ENCODE results near the gene KDM3B. TPM values are rescaled to one million over a fixed set of nuclear protein-coding genes. Genes with fewer than 3 reads are reported as not detected.
"Not testable (repeated sequence)": the region's sequence is repeated elsewhere in the genome, so short reads cannot be mapped to it uniquely, and the experiment has no call there.

The KDM3B gene
- polyA plus RNA-seq, 1 of the 3 experiments (the other 2 are of a cell fraction), result 22.4 TPM

DNA sequence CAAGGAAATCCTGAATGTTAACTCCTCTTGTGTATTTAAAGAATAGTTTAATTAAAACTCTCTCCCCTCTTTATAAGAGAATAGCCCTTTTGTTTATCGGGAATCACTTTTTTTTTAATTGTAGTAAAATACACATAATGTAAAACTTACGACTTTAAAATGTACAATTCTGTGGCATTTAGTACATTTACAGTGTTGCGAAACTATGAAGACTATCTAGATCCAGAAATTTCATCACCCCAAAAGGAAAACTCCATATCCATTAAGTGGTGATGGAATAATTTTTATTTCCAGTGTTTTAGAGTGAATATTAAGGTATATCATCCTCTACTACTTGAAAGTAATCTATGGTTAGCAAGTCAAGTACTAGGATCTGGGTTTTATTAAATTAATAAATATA is 36.8 kb downstream of the KDM3B start:
- Histone ChIP-seq H3K27ac (ENCODE audit: low read depth in 2 of 2, low read length in 1 of 2) (no peak overlapping the region), H3K9me2 (no peaks in the 10 kb centered on the region), H2AFZ (ENCODE audit: low read depth) (no peak overlapping the region), H3K9me3 (no peaks in the 10 kb centered on the region), H3K4me3 (ENCODE audit: low read depth in 2 of 2, low read length in 1 of 2) (no peak overlapping the region), H3K27me3 (ENCODE audit: insufficient read depth) (no peaks in the 10 kb centered on the region), H3K4me2 (no peak overlapping the region), H3K36me3 (replicated peaks in 1 of 2; ENCODE audit: control insufficient read depth in 1 of 2, insufficient read depth in 2 of 2, low read length in 1 of 2) (peaks cover 54 to 64% of the 10 kb centered on the region in 2 experiments), H3F3A (replicated peaks; ENCODE audit: insufficient read depth) (no peaks in the 10 kb centered on the region), H3K79me2 (ENCODE audit: insufficient read depth) (no peaks in the 10 kb centered on the region), H3K9ac (no peak overlapping the region), H4K20me1 (ENCODE audit: insufficient read depth) (no peaks in the 10 kb centered on the region), H3K4me1 (ENCODE audit: control insufficient read depth in 1 of 2, insufficient read depth in 2 of 2, low read depth in 1 of 2, low read length in 1 of 2) (peaks cover 0 to 5% of the 10 kb centered on the region in 2 experiments; a peak in 1 of 4 replicates)
- POLR2A ChIA-PET, result no interaction called here
- 96% methylated on average over 3 of the region's 3 CpGs for WGBS (ENCODE audit: low lambda C conversion rate)
- CTCF ChIA-PET, result interaction anchor here (4.0 kb wide), 1 partner anchor 36 kb away, joined by 16 read pairs; the partner anchor contains the start of gene KDM3B
- no peak for DNase-seq
- TF ChIP-seq FOXJ3 (CRISPR knock-in tag; IDR thresholded peaks at IDR 0.05), result no peak

- H3K36me3 ChIP-seq (replicated peaks in 1 of 2; ENCODE audit: control insufficient read depth in 1 of 2, insufficient read depth in 2 of 2, low read length in 1 of 2), result peaks cover 59 to 70% of the 10 kb centered on the region in 2 experiments
- POLR2A ChIA-PET; H3K9ac ChIP-seq; H3K4me1 ChIP-seq (ENCODE audit: control insufficient read depth in 1 of 2, insufficient read depth in 2 of 2, low read depth in 1 of 2, low read length in 1 of 2); DNase-seq; H3K9me2 ChIP-seq; H3K27me3 ChIP-seq (ENCODE audit: insufficient read depth); H3K4me3 ChIP-seq (ENCODE audit: low read depth in 2 of 2, low read length in 1 of 2); H2AFZ ChIP-seq (ENCODE audit: low read depth); H3K79me2 ChIP-seq (ENCODE audit: insufficient read depth); H3F3A ChIP-seq (replicated peaks; ENCODE audit: insufficient read depth); H3K4me2 ChIP-seq; H3K27ac ChIP-seq (ENCODE audit: low read depth in 2 of 2, low read length in 1 of 2); H3K9me3 ChIP-seq; H4K20me1 ChIP-seq (ENCODE audit: insufficient read depth): not testable (repeated sequence)
- CTCF ChIA-PET, result interaction anchor here (1.1 to 1.2 kb wide), 2 partner anchors 37 to 313 kb away, joined by 3 to 4 read pairs; no protein-coding TSS in a partner anchor
- WGBS (ENCODE audit: low lambda C conversion rate), result 98% methylated on average over 10 of the region's 10 CpGs
These were observed 37.4 kb downstream of the KDM3B start for GRCh38 chr5:138389911-138390310.

DNA sequence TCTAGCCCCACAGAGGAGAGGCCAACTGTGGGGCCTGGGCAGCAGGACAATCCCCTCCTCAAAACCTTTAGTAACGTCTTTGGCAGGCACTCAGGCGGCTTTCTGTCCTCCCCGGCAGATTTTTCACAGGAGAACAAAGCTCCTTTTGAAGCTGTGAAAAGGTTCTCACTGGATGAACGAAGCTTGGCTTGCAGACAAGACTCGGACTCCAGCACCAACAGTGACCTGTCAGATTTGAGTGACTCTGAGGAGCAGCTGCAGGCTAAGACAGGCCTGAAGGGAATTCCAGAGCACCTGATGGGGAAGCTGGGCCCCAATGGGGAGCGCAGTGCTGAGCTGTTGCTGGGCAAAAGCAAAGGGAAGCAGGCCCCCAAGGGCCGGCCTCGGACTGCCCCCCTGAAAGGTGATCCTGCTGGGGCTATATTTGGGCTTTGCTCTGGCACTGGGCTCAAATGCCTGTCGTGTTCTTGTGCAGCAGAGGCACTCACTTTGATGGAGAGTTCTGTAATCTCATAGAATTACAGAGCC is 39.4 kb downstream of the KDM3B start:
- H2AFZ ChIP-seq (ENCODE audit: low read depth), result no peak overlapping the region
- no peak overlapping the region for H3K4me2 ChIP-seq
- WGBS (ENCODE audit: low lambda C conversion rate), result 95% methylated on average over 7 of the region's 9 CpGs
- H3F3A ChIP-seq (replicated peaks; ENCODE audit: insufficient read depth), result no peaks in the 10 kb centered on the region
- no peaks in the 10 kb centered on the region for H4K20me1 ChIP-seq (ENCODE audit: insufficient read depth)
- H3K9me2 ChIP-seq, result no peaks in the 10 kb centered on the region
- no peak overlapping the region for H3K27ac ChIP-seq (ENCODE audit: low read depth in 2 of 2, low read length in 1 of 2)
- no peak overlapping the region for H3K4me3 ChIP-seq (ENCODE audit: low read depth in 2 of 2, low read length in 1 of 2)
- no peaks in the 10 kb centered on the region for H3K4me1 ChIP-seq (ENCODE audit: control insufficient read depth in 1 of 2, insufficient read depth in 2 of 2, low read depth in 1 of 2, low read length in 1 of 2)
- no peak for DNase-seq
- no peaks in the 10 kb centered on the region for H3K9me3 ChIP-seq
- H3K9ac ChIP-seq, result no peak overlapping the region
- H3K27me3 ChIP-seq (ENCODE audit: insufficient read depth), result no peaks in the 10 kb centered on the region
- CTCF ChIA-PET, result interaction anchor here (1.6 kb wide), 1 partner anchor 57 kb away, joined by 4 read pairs; no protein-coding TSS in a partner anchor
- TF ChIP-seq, protein P1, sequence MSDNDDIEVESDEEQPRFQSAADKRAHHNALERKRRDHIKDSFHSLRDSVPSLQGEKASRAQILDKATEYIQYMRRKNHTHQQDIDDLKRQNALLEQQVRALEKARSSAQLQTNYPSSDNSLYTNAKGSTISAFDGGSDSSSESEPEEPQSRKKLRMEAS (IDR thresholded peaks at IDR 0.05; ENCODE audit: low read depth), result no peak
- TF ChIP-seq NRF1 (IDR thresholded peaks at IDR 0.05; ENCODE audit: low read depth, low read length) (no peak), MXI1 (IDR thresholded peaks at IDR 0.05; ENCODE audit: low read depth, low read length) (no peak), TEAD4 (IDR thresholded peaks at IDR 0.05; ENCODE audit: borderline replicate concordance, insufficient read depth) (no peak)
- TF ChIP-seq, protein P2, sequence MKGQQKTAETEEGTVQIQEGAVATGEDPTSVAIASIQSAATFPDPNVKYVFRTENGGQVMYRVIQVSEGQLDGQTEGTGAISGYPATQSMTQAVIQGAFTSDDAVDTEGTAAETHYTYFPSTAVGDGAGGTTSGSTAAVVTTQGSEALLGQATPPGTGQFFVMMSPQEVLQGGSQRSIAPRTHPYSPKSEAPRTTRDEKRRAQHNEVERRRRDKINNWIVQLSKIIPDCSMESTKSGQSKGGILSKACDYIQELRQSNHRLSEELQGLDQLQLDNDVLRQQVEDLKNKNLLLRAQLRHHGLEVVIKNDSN (IDR thresholded peaks at IDR 0.05; ENCODE audit: borderline replicate concordance, low read depth), result no peak
- TF ChIP-seq, protein P3, sequence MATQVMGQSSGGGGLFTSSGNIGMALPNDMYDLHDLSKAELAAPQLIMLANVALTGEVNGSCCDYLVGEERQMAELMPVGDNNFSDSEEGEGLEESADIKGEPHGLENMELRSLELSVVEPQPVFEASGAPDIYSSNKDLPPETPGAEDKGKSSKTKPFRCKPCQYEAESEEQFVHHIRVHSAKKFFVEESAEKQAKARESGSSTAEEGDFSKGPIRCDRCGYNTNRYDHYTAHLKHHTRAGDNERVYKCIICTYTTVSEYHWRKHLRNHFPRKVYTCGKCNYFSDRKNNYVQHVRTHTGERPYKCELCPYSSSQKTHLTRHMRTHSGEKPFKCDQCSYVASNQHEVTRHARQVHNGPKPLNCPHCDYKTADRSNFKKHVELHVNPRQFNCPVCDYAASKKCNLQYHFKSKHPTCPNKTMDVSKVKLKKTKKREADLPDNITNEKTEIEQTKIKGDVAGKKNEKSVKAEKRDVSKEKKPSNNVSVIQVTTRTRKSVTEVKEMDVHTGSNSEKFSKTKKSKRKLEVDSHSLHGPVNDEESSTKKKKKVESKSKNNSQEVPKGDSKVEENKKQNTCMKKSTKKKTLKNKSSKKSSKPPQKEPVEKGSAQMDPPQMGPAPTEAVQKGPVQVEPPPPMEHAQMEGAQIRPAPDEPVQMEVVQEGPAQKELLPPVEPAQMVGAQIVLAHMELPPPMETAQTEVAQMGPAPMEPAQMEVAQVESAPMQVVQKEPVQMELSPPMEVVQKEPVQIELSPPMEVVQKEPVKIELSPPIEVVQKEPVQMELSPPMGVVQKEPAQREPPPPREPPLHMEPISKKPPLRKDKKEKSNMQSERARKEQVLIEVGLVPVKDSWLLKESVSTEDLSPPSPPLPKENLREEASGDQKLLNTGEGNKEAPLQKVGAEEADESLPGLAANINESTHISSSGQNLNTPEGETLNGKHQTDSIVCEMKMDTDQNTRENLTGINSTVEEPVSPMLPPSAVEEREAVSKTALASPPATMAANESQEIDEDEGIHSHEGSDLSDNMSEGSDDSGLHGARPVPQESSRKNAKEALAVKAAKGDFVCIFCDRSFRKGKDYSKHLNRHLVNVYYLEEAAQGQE (IDR thresholded peaks at IDR 0.05; ENCODE audit: low read depth, low read length), result no peak
- POLR2A ChIA-PET, result no interaction called here
- peaks cover 56 to 60% of the 10 kb centered on the region in 2 experiments for H3K36me3 ChIP-seq (replicated peaks in 1 of 2; ENCODE audit: control insufficient read depth in 1 of 2, insufficient read depth in 2 of 2, low read length in 1 of 2)
- no peaks in the 10 kb centered on the region for H3K79me2 ChIP-seq (ENCODE audit: insufficient read depth)

All from SK-N-SH (cell line).